Mucosa of descending colon (tissue), 3 donors: ENCODE measurements around the gene NOXA1. TPM values are rescaled to one million over a fixed set of nuclear protein-coding genes. Genes with fewer than 3 reads are reported as not detected.

ENCODE experiments used
- ATAC-seq: fragments of 200-7000 bp; cut with Tn5 transposase; one replicate; pipeline ENCODE4 v1.9.1; 2020; ENCODE audit warnings: mild to moderate bottlenecking, moderate library complexity
- DNase-seq, 3 donors: peaks; one replicate each; pipeline ENCODE4 v3.0.0-alpha.2; 2020
- H3K36me3 ChIP-seq: fragments of 200-600 bp; one replicate; pipeline ENCODE4 v1.8.0; 2021; ENCODE audit warnings: low read depth, mild to moderate bottlenecking
- H3K4me1 ChIP-seq: fragments of 200-600 bp; one replicate; pipeline ENCODE4 v1.8.0; 2021; ENCODE audit warnings: low read depth, mild to moderate bottlenecking
- H3K4me3 ChIP-seq: fragments of 200-600 bp; one replicate; pipeline ENCODE4 v1.8.0; 2021; ENCODE audit warnings: mild to moderate bottlenecking
- H3K9me3 ChIP-seq: fragments of 200-600 bp; one replicate; pipeline ENCODE4 v1.8.0; 2021; ENCODE audit warnings: mild to moderate bottlenecking
- CTCF ChIP-seq: fragments of 200-600 bp; IDR thresholded peaks from one replicate; pipeline ENCODE4 v1.8.0; 2022; ENCODE audit warnings: antibody characterized with exemption, mild to moderate bottlenecking
- intact Hi-C, 2 donors: fragments of 100-400 bp; cut with DNase I in 1 of 2; cut with micrococcal nuclease in 1 of 2; formaldehyde crosslinking; loops; one replicate each; pipeline versions ENCODE4 v1.11.0 to v1.11.1; 2022; cut with DNase I, micrococcal nuclease
- total RNA-seq, 3 donors: library from RNA; stranded (reverse); fragmentation: NEBNext Ultra II Directional in 2 of 3; extraction: Animal tissue kit (Norgen Biotek cat#: 25700) in 2 of 3; gene quantifications; one replicate each; pipeline versions ENCODE4 v1.2.1 to v1.2.4, GENCODE V29; 2021 to 2023
- donor health status: DM: no; HTN: no; CAD: no; lungs with moderate emphysema.
- donor health status: DM: no; HTN: no; CAD: no.
- donor health status: DM: no; HTN: yes; CAD: no.

The NOXA1 gene
- total RNA-seq, 3 donors from 2014 or later = 18.0 to 41.5 (median 27.2) TPM

GRCh38 chr9:137433916-137434431 is 10.8 kb downstream of the NOXA1 start:
- H3K4me1 ChIP-seq = peaks cover 33% of the 10 kb centered on the region
- no peaks in the 10 kb centered on the region for H3K36me3 ChIP-seq
- ATAC-seq (no peak), DNase-seq (peak in 1 of 3 donors; percentile 52)
- H3K9me3 ChIP-seq = no peaks in the 10 kb centered on the region
- no peak overlapping the region for H3K4me3 ChIP-seq
- TF ChIP-seq CTCF = no peak
- intact Hi-C loops = no loop called here

GRCh38 chr9:137434498-137435380 is 11.5 kb downstream of the NOXA1 start:
- Histone ChIP-seq H3K4me1 (peaks cover 33% of the 10 kb centered on the region), H3K4me3 (no peak overlapping the region), H3K9me3 (no peaks in the 10 kb centered on the region), H3K36me3 (no peaks in the 10 kb centered on the region)
- TF ChIP-seq CTCF = no peak
- ATAC-seq (no peak), DNase-seq (peak in 2 of 3 donors; percentile 42 to 56)
- intact Hi-C loops = no loop called here

GRCh38 chr9:137435381-137435891 is 12.2 kb downstream of the NOXA1 start:
- Histone ChIP-seq H3K4me3 (no peak overlapping the region), H3K9me3 (no peaks in the 10 kb centered on the region), H3K36me3 (no peaks in the 10 kb centered on the region), H3K4me1 (peaks cover 29% of the 10 kb centered on the region)
- DNase-seq (peak in 2 of 3 donors; percentile 43 to 44), ATAC-seq (peak; percentile 6)
- no peak for TF ChIP-seq CTCF
- intact Hi-C loops = no loop called here

- no peak for TF ChIP-seq CTCF
- ATAC-seq = peak; percentile 81
- no peaks in the 10 kb centered on the region for H3K9me3 ChIP-seq
- no peaks in the 10 kb centered on the region for H3K36me3 ChIP-seq
- peaks cover 29% of the 10 kb centered on the region for H3K4me1 ChIP-seq
- no peak overlapping the region for H3K4me3 ChIP-seq
- intact Hi-C loops = no loop called here
- peak; percentile 81 to 88 (median 87) for DNase-seq
Measured at GRCh38 chr9:137435980-137436760, 13.0 kb downstream of the NOXA1 start.

GRCh38 chr9:137436761-137437600 is 13.8 kb downstream of the NOXA1 start:
- Histone ChIP-seq H3K4me1 (peaks cover 34% of the 10 kb centered on the region), H3K36me3 (no peaks in the 10 kb centered on the region), H3K9me3 (no peaks in the 10 kb centered on the region), H3K4me3 (no peak overlapping the region)
- ATAC-seq = peak; percentile 31
- intact Hi-C loops = no loop called here
- DNase-seq = peak; percentile 65 to 79 (median 74)
- TF ChIP-seq CTCF = no peak
